Calu3 (cell line): ENCODE data around the gene IPO9. TPM values are rescaled to one million over a fixed set of nuclear protein-coding genes. Genes with fewer than 3 reads are reported as not detected.

ENCODE experiments used
- BruUV-seq: library from RNA; stranded (reverse); fragments of 400-500 nt; replicated peaks from 2 replicates; lab custom pipeline; 2021; lab: Mats Ljungman, UMichigan
- CTCF ChIA-PET: fragments of 300-600 bp; sonication (Branson Sonifier 250); formaldehyde crosslinking; loops from one replicate; lab custom pipeline; 2022; ENCODE audit warnings: antibody characterized with exemption; lab: Charles Lee
- DNase-seq: peaks from one replicate; pipeline ENCODE4 v3.0.0; 2022
- H3K27ac Mint-ChIP-seq: one replicate; pipeline ENCODE4 v1.8.0; 2022; ENCODE audit warnings: mixed read lengths; ENCODE audit not compliant: unreplicated experiment
- H3K27me3 Mint-ChIP-seq: one replicate; pipeline ENCODE4 v1.8.0; 2022; ENCODE audit warnings: mixed read lengths; ENCODE audit not compliant: unreplicated experiment
- H3K36me3 Mint-ChIP-seq: one replicate; pipeline ENCODE4 v1.8.0; 2022; ENCODE audit warnings: mild to moderate bottlenecking, moderate library complexity, mixed read lengths; ENCODE audit not compliant: insufficient read depth, unreplicated experiment
- H3K4me1 Mint-ChIP-seq: one replicate; pipeline ENCODE4 v1.8.0; 2022; ENCODE audit warnings: mild to moderate bottlenecking, low read depth, mixed read lengths; ENCODE audit not compliant: unreplicated experiment
- H3K4me3 Mint-ChIP-seq: one replicate; pipeline ENCODE4 v1.8.0; 2022; ENCODE audit warnings: mild to moderate bottlenecking, low read depth, moderate library complexity, mixed read lengths; ENCODE audit not compliant: unreplicated experiment
- H3K9me3 Mint-ChIP-seq: one replicate; pipeline ENCODE4 v1.8.0; 2022; ENCODE audit warnings: low read depth, mixed read lengths; ENCODE audit not compliant: unreplicated experiment
- CTCF ChIP-seq: fragments of 200-600 bp; IDR thresholded peaks from one replicate; pipeline ENCODE4 v1.8.0; 2022; ENCODE audit warnings: antibody characterized with exemption; ENCODE audit not compliant: unreplicated experiment
- intact Hi-C: fragments of 100-400 bp; cut with micrococcal nuclease; formaldehyde crosslinking; loops from one replicate; pipeline ENCODE4 v1.10.0; 2022; ENCODE audit not compliant: unreplicated experiment
- total RNA-seq: library from RNA; stranded (reverse); gene quantifications from 2 replicates; pipeline ENCODE4 v1.2.3, GENCODE V29; 2022

IPO9 gene
- total RNA-seq, 1 experiment from 2014 or later = 98.8 TPM

- H3K4me3 Mint-ChIP-seq = peak overlapping the region; percentile 89
- H3K27me3 Mint-ChIP-seq = peaks cover 14% of the 10 kb centered on the region
- intact Hi-C loops = no loop called here
- DNase-seq = no peak
- no peak for TF ChIP-seq CTCF
- H3K9me3 Mint-ChIP-seq = no peaks in the 10 kb centered on the region
- no TSS peak for BruUV-seq
- peaks cover 11% of the 10 kb centered on the region for H3K4me1 Mint-ChIP-seq
- H3K27ac Mint-ChIP-seq = no peak overlapping the region
- peaks cover 24% of the 10 kb centered on the region for H3K36me3 Mint-ChIP-seq
- CTCF ChIA-PET = no interaction called here
Observed at GRCh38 chr1:201889090-201889968, 60.4 kb downstream of the IPO9 start.

GRCh38 chr1:201890223-201890622 lies 61.3 kb downstream of the IPO9 start:
- BruUV-seq = no TSS peak
- Mint-ChIP-seq H3K9me3 (no peaks in the 10 kb centered on the region), H3K4me1 (peaks cover 6% of the 10 kb centered on the region), H3K27me3 (peaks cover 14% of the 10 kb centered on the region), H3K4me3 (no peak overlapping the region), H3K27ac (no peak overlapping the region), H3K36me3 (peaks cover 26% of the 10 kb centered on the region)
- CTCF ChIA-PET = no interaction called here
- TF ChIP-seq CTCF = no peak
- intact Hi-C loops = no loop called here
- DNase-seq = no peak

GRCh38 chr1:201890806-201891450 lies 62.0 kb downstream of the IPO9 start:
- CTCF ChIA-PET = no interaction called here
- no peak overlapping the region for H3K4me3 Mint-ChIP-seq
- H3K9me3 Mint-ChIP-seq = no peaks in the 10 kb centered on the region
- DNase-seq = no peak
- H3K27me3 Mint-ChIP-seq = peaks cover 14% of the 10 kb centered on the region
- H3K4me1 Mint-ChIP-seq = peaks cover 3% of the 10 kb centered on the region
- no peak for TF ChIP-seq CTCF
- BruUV-seq = no TSS peak
- no peak overlapping the region for H3K27ac Mint-ChIP-seq
- intact Hi-C loops = no loop called here
- peaks cover 28% of the 10 kb centered on the region for H3K36me3 Mint-ChIP-seq

GRCh38 chr1:201891451-201892045 lies 62.6 kb downstream of the IPO9 start:
- TF ChIP-seq CTCF = no peak
- peaks cover 9% of the 10 kb centered on the region for H3K4me1 Mint-ChIP-seq
- DNase-seq = no peak

More at GRCh38 chr1:201891451-201892045, 62.6 kb downstream of the IPO9 start:
- Mint-ChIP-seq H3K4me3 (no peak overlapping the region), H3K9me3 (no peaks in the 10 kb centered on the region), H3K27ac (no peak overlapping the region), H3K27me3 (peaks cover 14% of the 10 kb centered on the region), H3K36me3 (peaks cover 28% of the 10 kb centered on the region)
- CTCF ChIA-PET = no interaction called here
- intact Hi-C loops = no loop called here
- no TSS peak for BruUV-seq
